G401.6 (cell line): ENCODE results near the gene MCOLN3.
"Not testable (repeated sequence)": the region's sequence is repeated elsewhere in the genome, so short reads cannot be mapped to it uniquely, and the experiment has no call there.

Experiments
- FAIRE-seq: peaks from 2 replicates; lab custom pipeline; 2012; peaks lifted over from hg19 to GRCh38; lab: Jason Lieb, UNC

The MCOLN3 gene

GRCh38 chr1:84991097-84991920 is 57.0 kb downstream of the MCOLN3 start:
- FAIRE-seq = no peak

GRCh38 chr1:84988588-84988987 is 59.7 kb downstream of the MCOLN3 start:
- no peak for FAIRE-seq

- FAIRE-seq = not testable (repeated sequence)
Observed at GRCh38 chr1:84986561-84986960, 61.7 kb downstream of the MCOLN3 start.

GRCh38 chr1:84985365-84985764 is 62.9 kb downstream of the MCOLN3 start:
- FAIRE-seq = no peak

GRCh38 chr1:84982395-84982794 is 65.9 kb downstream of the MCOLN3 start:
- no peak for FAIRE-seq

- no peak for FAIRE-seq
Observed at GRCh38 chr1:84975035-84975434, 73.3 kb downstream of the MCOLN3 start.

GRCh38 chr1:84973498-84974334 is 74.6 kb downstream of the MCOLN3 start:
- no peak for FAIRE-seq

- no peak for FAIRE-seq
Observed at GRCh38 chr1:84972377-84972987, 75.8 kb downstream of the MCOLN3 start.

- FAIRE-seq = no peak
Observed at GRCh38 chr1:84971957-84972356, 76.3 kb downstream of the MCOLN3 start.

- no peak for FAIRE-seq
Observed at GRCh38 chr1:84969489-84970250, 78.6 kb downstream of the MCOLN3 start.

- FAIRE-seq = no peak
Observed at GRCh38 chr1:84968865-84969264, 79.4 kb downstream of the MCOLN3 start.

GRCh38 chr1:84968101-84968500 is 80.2 kb downstream of the MCOLN3 start:
- no peak for FAIRE-seq
